Measurements from ENCODE around the gene ALDH7A1.

Gene ALDH7A1

DNA sequence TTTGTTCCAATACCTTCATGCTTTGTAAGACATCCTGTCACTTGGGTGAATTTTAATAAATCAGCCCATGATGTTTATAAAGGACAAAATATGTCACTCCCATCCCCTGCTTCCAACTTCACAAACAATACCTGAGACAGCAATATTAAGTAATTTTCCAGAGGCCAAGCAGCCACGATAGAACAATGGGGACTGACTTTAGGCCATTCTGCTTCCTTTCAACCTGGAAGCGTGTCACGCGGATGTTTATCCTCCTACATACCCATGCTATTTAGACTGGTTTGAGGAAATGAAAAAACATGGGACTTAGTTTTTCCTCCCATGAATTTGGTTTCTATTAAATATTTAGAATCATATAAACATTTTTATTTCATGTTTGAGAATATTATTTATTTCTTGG, 88.9 kb downstream of the ALDH7A1 start:
- DNase-seq, result no peak

DNA sequence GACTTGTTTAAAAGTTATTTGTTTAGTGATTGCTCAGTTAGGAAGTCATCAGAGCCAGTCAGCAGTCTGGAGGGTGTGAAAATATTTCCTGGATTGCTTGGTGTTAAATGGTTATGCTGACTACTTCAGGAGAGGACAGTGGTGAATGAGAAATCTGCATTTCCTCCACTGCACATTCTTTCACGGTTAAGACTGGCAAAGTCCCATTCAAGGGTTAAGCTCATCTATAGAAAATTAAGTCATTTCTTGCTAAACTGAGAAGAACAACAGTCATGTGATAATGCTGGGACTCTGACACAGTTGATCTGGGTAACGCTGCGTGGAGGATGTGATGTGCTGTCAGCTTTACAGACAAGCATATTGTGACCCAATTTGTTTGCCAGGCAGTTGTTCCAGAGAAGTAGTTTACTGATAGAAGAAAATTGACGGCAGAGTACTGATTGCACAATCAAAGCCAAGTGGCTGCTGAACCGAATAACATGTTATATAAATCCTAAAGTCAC, 91.4 kb downstream of the ALDH7A1 start:
- no peak for DNase-seq

DNA sequence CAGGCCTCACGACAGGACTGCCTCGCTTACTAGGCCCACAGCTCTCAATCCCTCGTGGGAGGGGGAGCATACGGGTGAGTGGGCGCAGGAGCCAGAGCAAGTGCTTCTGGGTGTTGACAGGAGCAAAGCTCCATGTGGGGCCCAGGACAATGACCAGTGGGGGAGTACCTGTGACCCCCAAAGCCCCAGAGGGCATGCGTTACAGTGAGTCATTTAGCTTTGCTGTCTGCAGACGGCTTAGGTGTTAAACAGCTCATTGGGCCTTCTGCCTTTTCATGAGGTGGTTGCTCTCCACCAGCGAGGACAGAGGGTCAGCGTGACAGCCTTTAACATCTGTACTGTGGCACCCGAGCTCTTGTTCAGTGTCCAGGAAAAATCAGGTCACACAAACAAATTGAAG, 93.6 kb downstream of the ALDH7A1 start:
- no peak for DNase-seq

DNA sequence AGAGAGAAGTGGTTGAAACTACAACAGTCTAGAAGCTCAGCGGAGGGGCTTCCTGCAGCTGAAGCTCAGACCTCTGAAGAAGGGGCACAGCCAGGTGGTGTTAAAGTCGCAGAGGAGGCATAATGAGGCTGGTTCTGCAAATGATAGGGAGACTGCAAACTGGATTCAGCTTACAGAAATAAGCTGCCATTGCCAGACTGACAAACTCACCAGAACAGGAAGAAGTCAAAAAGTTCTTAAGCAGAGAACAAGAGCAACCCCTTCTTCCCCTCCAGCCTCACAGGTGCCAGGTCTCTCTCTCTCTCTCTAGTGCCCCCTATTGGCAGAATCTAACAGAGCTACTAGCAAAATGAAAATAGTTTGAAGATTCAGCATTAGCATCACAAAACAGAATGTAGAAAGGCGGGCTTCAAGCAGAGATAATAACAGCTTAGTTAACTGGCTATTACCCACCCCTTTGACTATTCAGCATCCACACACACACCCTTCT, 95.1 kb downstream of the ALDH7A1 start:
- peak; percentile 77 to 90 for DNase-seq

DNA sequence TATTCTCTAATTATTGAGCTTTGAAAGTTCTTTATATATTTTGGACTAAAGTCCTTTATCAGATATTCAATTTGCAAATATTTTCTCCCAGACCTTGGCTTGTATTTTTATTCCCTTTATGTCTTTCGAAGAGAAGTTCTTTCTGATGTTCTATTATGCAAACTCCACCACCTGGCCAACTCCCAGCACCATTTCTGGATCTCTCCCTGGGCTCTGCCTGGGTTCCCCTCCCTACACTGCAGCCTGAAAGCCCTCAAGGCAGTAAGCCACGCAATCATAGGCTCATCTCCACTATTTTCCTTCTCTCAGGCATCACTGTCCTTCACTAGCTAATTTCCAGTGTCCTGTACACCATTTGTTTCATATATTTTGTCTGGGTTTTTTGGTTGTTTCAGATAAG, 95.7 kb downstream of the ALDH7A1 start:
- no peak for DNase-seq

DNA sequence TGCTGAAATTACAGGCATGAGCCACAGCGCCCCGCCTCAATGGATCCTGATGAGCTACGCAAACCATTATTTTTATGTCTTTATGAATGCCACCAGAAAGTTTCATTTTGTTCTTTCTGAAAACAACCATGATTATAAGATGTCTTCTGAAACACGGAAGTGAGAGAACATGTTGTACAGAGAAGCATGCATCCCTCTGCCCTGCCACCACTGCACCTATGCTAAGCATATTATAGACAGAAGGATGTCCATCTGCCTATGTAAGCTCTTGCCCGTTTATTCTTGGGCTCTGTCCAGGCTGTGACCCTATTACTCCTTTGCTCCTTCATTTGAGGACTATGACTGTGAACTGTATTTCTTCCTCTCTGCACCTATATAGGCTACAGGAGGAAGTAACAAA, 97.5 kb downstream of the ALDH7A1 start:
- no peak for DNase-seq

DNA sequence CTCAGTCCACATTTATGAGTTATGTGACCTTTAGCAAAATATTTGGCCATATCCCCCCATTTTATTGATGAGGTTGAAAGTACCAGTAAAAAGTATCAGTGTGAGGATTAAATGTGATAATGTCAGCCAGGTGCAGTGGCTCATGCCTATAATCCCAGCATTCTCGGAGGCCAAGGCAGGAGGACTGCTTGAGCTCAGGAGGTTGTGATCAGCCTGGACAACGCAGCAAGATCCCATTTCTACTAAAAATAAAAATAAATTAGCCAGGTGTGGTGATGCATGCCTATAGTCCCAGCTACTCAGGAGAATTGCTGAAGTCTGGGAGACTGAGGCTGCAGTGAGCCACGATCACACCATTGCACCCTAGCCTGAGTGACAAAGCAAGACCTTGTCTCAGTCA, 100.6 kb downstream of the ALDH7A1 start:
- DNase-seq, result no peak

DNA sequence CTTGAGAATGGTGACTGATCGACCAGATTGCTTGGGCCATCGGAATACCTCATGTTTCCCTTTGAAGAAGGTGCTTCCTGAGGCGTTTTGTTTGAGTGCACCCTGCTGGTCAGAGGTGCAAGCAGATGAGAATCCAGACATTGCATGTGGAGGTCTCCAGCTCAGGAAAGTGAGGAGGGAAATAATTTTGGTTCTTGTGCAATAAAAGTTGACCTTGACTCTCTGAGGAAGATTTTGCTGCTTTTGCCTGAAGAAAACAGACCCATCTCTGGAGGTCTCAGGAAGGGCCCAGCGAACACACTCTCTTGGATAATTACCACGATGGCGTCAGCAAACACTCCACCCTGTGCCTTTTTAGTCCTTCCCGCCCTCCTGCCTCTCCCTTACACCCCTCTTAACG, 102.1 kb downstream of the ALDH7A1 start:
- DNase-seq, result peak in 1 of 2 experiments; percentile 18

DNA sequence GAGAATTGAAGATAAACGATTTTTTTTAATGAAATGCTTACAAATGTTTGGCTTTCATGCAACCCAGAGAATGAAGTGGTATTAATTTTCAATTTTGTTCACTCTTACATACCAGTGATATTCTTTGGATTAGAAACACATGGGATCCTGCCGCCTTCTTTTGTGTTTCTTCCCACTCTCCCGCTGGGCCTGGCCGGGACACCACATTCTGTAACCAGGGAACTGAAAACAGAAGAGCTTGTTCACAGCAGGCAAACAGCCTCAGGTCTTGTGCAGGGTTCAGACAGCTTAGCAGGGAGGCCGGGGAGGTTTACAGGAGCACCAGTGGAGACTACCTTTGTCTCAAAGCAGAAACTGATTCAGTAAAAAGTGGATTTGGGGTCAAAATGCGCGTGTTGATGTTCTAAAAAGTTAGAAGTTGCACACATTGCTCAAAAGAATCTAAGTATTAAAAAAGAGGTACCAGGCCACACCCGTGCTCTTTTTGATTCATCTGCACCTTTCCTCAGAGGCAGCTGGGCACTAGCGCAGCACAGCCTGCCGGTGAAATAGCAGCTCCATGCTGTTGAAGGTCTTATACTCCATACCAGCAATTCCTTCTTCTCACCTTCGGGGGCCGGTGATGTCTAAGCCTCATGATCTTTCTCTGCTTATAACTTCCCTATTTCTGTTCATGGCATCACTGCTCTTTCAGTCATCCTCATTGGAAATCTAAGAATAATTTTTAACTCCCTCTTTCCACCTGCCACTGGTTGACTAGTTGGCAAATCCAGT, 104.7 kb downstream of the ALDH7A1 start:
- DNase-seq, result no peak

DNA sequence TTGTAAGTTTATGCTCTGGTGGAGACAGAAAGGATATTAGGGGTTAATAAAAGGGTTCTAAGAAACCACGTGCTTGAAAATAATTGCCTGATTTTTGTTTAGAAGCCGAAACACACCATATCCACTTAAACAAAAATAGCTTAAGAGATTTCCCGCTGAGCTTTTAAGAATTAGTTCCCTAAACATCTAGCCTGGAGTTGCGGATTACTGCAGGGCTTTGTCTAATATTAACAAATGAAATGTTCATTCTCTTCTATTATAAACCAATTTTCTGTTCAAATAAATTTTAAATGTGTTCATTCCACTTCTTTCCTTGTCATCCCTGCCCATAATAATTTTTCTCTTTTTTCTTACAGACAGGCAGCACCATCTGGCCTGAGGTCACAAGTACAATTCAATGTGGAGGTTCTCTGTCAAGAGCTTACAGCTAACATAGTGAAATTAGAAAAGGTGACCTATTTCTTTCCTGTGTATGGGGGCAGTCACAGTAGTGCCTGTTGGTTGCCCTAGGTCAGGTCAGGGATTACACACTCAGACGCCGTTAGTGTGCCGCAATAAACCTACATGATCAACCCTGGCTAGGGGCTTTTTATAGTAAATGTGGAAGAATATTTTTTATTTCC, 106.5 kb downstream of the ALDH7A1 start:
- DNase-seq, result no peak

DNA sequence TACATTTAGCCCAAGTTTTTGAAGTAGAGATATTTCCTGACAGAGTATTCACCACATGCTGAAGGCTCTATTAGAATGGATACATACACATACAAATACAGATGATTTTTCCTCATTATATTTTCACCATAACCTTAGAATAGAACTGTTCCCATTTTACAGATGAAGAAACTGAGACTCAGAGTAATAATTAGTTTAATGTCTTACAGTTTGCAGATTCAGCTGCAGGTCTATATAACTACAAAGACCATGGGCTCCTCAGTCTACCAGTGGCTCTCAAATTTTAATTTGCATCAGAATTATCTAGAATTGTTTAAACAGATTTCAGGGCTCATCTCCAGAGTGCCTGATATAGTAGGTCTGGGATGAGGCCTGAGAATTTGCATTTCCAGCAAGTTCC, 107.4 kb downstream of the ALDH7A1 start:
- no peak for DNase-seq

DNA sequence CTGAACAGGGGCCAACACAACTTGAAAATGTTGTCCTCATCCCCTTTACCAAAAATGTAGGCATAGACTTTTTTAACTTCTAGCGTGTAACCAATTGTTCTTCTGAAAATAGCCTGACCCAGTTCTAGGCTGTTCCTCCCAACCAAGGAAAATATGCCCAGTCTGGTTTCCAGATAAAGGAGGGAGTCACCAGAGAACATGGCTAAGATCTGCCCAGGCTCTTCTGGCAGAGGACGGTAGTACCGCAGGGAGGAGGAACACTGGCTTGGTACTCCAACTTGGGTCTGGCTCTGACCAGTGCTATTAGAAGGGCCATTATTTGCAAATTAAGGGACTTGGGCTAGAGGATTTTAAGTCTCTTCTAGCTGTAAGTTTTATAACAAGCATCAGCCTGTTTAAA, 108.7 kb downstream of the ALDH7A1 start:
- no peak for DNase-seq

DNA sequence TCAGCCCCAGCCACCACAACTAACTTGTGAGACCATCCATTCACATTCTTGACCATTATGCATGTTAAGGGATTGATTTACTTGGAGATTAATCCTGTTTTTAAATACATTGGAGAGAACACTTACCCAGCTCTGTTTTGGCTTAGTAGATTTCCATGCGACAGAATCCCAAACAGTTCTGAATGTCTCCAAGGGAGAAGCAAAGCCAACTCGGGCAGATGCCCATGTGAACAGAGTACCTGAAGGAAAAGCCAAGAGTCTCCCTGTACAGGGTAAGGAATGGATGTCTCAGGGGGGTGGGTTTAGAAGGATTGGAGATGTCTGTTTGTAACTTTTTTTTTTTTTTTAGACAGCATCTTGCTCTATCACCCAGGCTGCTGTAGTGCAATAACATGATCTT, 110.8 kb downstream of the ALDH7A1 start:
- no peak for DNase-seq

DNA sequence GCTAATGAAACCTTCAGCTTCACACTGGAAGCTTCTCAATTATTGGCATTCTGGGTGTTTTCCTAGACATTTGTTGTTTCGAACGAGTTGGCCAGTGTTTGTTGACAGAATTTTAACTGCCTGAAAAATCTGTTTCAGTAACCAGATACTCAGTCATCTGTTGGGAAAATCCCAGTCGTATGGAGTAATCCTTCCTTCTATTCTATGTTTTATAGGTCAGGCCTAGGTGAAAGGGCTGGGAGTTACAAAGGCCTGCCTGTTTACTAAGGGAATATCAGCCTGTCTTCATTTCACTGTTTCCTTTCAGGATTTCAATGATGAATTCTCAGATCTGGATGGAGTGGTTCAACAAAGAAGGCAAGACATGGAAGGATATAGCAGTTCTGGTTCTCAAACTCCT, 111.9 kb downstream of the ALDH7A1 start:
- DNase-seq, result no peak

DNA sequence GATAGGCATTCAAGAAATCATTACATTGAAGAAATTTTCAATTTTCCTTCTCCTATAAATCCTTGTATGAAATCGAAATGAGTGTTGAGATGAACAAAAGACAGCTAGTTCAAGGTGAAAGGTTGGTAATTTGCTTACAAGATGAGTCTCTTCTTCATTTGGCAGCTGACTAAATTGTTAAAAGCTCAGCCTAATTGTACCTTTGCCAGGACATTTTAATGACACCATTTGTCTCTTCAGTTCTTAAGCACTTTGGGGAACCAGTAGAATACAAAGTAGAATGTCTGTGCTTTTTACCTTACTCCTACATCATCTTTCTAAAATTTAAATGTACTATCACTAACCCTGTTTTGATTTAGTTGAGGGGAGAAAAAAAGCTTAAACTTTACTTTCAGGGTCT, 112.4 kb downstream of the ALDH7A1 start:
- peak in 1 of 2 experiments; percentile 15 for DNase-seq

DNA sequence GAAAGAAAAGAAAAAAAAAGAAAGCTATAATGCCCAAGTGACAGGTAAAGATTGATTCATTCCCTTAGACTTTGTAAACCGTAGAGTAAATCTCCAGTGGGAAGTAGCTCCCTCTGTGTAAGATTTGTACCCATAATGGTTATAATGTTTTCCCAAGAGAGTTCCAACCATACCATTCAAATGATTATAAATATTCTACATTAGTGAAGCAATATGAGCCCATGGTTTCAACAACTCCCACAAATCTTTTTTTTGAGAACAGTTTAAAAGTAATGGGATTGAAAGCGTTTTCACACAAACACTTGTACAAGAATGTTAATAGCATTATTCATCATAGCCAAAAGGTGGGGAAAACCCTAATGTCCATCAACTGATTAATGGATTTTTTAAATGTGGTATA, 113.8 kb downstream of the ALDH7A1 start:
- DNase-seq, result no peak
